Body of pancreas (tissue), 4 donors: ENCODE measurements around the gene SIM2. TPM values are rescaled to one million over a fixed set of nuclear protein-coding genes. Genes with fewer than 3 reads are reported as not detected.

Experiments
- ATAC-seq: fragments of 150-250 bp; one replicate; pipeline ENCODE4 v1.9.1; 2016
- DNase-seq, 4 donors: peaks; one replicate each; pipeline ENCODE4 v3.0.0-alpha.2; 2019
- H3K27ac ChIP-seq, 4 donors: fragments of 200-600 bp; sonication (generic); 1 replicate in 3 of 4; 2 replicates in 1 of 4; pipeline versions ENCODE4 v1.5.1 to v1.6.1; 2016 to 2019; ENCODE audit warnings: mild to moderate bottlenecking in 1 of 4, mixed read lengths in 1 of 4, moderate library complexity in 1 of 4
- H3K27me3 ChIP-seq, 2 donors: fragments of 200-600 bp; sonication (generic); one replicate each; pipeline ENCODE4 v1.6.0; 2016; ENCODE audit warnings: mild to moderate bottlenecking in 1 of 2
- H3K36me3 ChIP-seq, 2 donors: fragments of 200-600 bp; sonication (generic); replicated peaks in 1 of 2; 2 replicates each; pipeline ENCODE4 v1.5.1; 2016; ENCODE audit warnings: low read depth in 2 of 2; ENCODE audit not compliant: insufficient read depth in 1 of 2
- H3K4me1 ChIP-seq: fragments of 200-600 bp; sonication (generic); one replicate; pipeline ENCODE4 v1.6.0; 2016
- H3K4me3 ChIP-seq, 2 donors: fragments of 200-600 bp; sonication (generic); 1 replicate in 1 of 2; 2 replicates in 1 of 2; pipeline ENCODE4 v1.5.1; 2016 to 2019
- H3K9me3 ChIP-seq, 3 donors: fragments of 200-600 bp; sonication (generic); 1 replicate in 2 of 3; 2 replicates in 1 of 3; pipeline ENCODE4 v1.5.1; 2016
- CTCF ChIP-seq, 7 experiments: fragments of 450-650 bp in 4 of 7; fragments of 200-600 bp in 3 of 7; sonication (generic) in 3 of 7; IDR thresholded peaks; one replicate each; pipeline ENCODE4 v1.5.1; 2016 to 2019; ENCODE audit warnings: antibody characterized with exemption in 7 of 7
- POLR2A ChIP-seq, 3 donors: fragments of 450-650 bp; IDR thresholded peaks; one replicate each; pipeline ENCODE4 v1.6.1; 2016; ENCODE audit warnings: antibody characterized with exemption in 3 of 3, mild to moderate bottlenecking in 2 of 3
- WGBS, 2 donors: methylation state at CpG; one replicate each; pipeline ENCODE4 v1.1.5; 2017; 5-methylcytosine and 5-hydroxymethylcytosine counted together
- intact Hi-C: fragments of 100-400 bp; cut with DNase I; formaldehyde crosslinking; loops from one replicate; pipeline ENCODE4 v1.15.1; 2023
- total RNA-seq, 2 donors: library from RNA; depleted of rRNA; stranded (reverse); fragments of >200 nt; gene quantifications; one replicate each; pipeline ENCODE4 v1.1.0, GENCODE V29; 2016

The SIM2 gene
- total RNA-seq, 2 donors from 2014 or later, result 0.26 TPM; not detected in 1

DNA sequence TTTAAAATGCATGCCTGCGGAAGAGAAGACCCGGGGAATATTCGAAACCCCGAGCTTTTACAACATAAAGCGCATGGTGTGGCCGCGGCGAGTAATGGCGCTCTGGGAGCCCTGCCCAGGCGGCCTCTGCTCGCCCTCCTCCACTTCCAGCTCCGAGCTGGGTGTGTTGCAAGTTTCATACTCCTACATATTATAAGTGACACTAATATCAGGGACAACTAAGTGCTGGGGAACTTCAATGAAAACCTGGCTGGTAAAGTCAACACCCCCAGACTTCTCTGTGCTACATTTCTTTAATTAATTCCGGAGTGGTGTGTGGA is 11.8 kb downstream of the SIM2 start:
- H3K27ac ChIP-seq, result no peak overlapping the region
- WGBS, 2 donors, result 21 to 22% methylated on average over 13 of the region's 13 CpGs
- peak in 1 of 4 donors; percentile 9 for DNase-seq
- no peak overlapping the region for H3K4me3 ChIP-seq
- H3K36me3 ChIP-seq, result no peaks in the 10 kb centered on the region
- no peak for TF ChIP-seq POLR2A (IDR thresholded peaks at IDR 0.05)
- TF ChIP-seq CTCF (IDR thresholded peaks at IDR 0.05), result no peak
- H3K27me3 ChIP-seq, result peaks cover 0 to 50% of the 10 kb centered on the region in 2 donors
- intact Hi-C loops, result no loop called here
- H3K9me3 ChIP-seq, result no peaks in the 10 kb centered on the region
- peaks cover 27% of the 10 kb centered on the region for H3K4me1 ChIP-seq
- ATAC-seq, result no peak

GRCh38 chr21:36713746-36714145 is 14.8 kb downstream of the SIM2 start:
- peaks cover 0 to 19% of the 10 kb centered on the region in 2 donors for H3K27me3 ChIP-seq
- 58 to 63% methylated on average over 3 of the region's 3 CpGs for WGBS, 2 donors
- intact Hi-C loops, result no loop called here

DNA sequence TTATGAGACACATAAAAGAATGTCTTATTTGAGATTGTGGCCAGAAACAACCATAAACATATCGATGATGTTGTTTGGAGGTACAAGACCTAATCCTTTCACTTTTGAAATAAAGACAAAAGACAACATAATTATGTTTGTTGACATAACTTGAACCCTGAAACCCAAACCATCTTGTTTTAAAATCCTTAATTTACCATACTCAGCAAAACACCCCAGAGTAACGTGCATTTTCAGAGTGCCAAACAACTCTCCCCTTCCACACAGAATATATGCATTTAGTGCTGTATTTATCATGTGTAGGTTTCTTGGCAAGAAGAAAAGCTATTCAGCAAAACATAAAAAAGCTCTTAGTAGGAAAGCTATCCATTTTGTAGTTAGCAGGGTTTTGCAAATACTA is 17.5 kb downstream of the SIM2 start:
- WGBS, 2 donors, result 76 to 87% methylated on average over 2 of the region's 2 CpGs

More at GRCh38 chr21:36713746-36714145, 14.8 kb downstream of the SIM2 start:
- TF ChIP-seq CTCF (IDR thresholded peaks at IDR 0.05) (no peak), POLR2A (IDR thresholded peaks at IDR 0.05) (no peak)
- no peaks in the 10 kb centered on the region for H3K36me3 ChIP-seq
- no peak overlapping the region for H3K4me3 ChIP-seq
- H3K27ac ChIP-seq, result no peak overlapping the region
- DNase-seq, result no peak
- H3K9me3 ChIP-seq, result no peaks in the 10 kb centered on the region
- no peak for ATAC-seq
- peaks cover 15% of the 10 kb centered on the region for H3K4me1 ChIP-seq

GRCh38 chr21:36716836-36717235 is 17.9 kb downstream of the SIM2 start:
- DNase-seq (no peak), ATAC-seq (no peak)
- TF ChIP-seq POLR2A (IDR thresholded peaks at IDR 0.05), result no peak
- TF ChIP-seq CTCF (IDR thresholded peaks at IDR 0.05), result no peak
- Histone ChIP-seq H3K4me3 (no peak overlapping the region), H3K27me3 (no peaks in the 10 kb centered on the region), H3K27ac (no peak overlapping the region), H3K9me3 (no peaks in the 10 kb centered on the region), H3K4me1 (no peaks in the 10 kb centered on the region), H3K36me3 (no peaks in the 10 kb centered on the region)
- intact Hi-C loops, result no loop called here
- WGBS, 2 donors, result 68 to 69% methylated on average over 9 of the region's 9 CpGs

More for the DNA sequence above, 17.5 kb downstream of the SIM2 start:
- TF ChIP-seq POLR2A (IDR thresholded peaks at IDR 0.05) (no peak), CTCF (IDR thresholded peaks at IDR 0.05) (no peak)
- no peaks in the 10 kb centered on the region for H3K27me3 ChIP-seq
- no peak overlapping the region for H3K27ac ChIP-seq
- no peaks in the 10 kb centered on the region for H3K4me1 ChIP-seq
- H3K4me3 ChIP-seq, result no peak overlapping the region
- no peaks in the 10 kb centered on the region for H3K36me3 ChIP-seq
- no peak for ATAC-seq
- intact Hi-C loops, result no loop called here
- DNase-seq, result no peak
- H3K9me3 ChIP-seq, result no peaks in the 10 kb centered on the region

DNA sequence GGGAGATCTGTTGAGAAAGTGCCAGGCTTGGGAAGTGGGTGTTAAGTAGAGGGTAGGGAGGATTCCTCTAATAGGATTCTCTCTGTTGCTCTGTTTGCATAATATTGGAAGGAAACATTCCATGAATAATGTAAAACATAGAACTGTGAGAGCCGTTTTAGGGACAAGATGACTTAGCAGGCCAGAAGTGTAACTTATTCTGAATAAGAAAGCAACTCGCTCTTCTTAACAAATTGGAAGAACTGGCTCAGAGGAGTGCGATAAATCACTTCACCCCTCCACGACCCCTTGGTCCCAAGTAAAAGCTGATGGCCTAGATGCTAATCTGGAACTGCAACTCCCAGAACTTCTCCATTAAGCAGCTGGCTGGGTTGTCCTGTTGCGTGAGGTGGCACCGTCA is 19.1 kb downstream of the SIM2 start:
- intact Hi-C loops, result no loop called here
- H3K27me3 ChIP-seq, result no peaks in the 10 kb centered on the region
- H3K27ac ChIP-seq, result no peak overlapping the region

More for the DNA sequence above, 19.1 kb downstream of the SIM2 start:
- H3K4me1 ChIP-seq, result no peaks in the 10 kb centered on the region
- H3K4me3 ChIP-seq, result no peak overlapping the region
- no peak for DNase-seq
- H3K9me3 ChIP-seq, result no peaks in the 10 kb centered on the region
- WGBS, 2 donors, result 83 to 88% methylated on average over 6 of the region's 6 CpGs
- no peaks in the 10 kb centered on the region for H3K36me3 ChIP-seq
- TF ChIP-seq POLR2A (IDR thresholded peaks at IDR 0.05), result no peak
- no peak for TF ChIP-seq CTCF (IDR thresholded peaks at IDR 0.05)
- ATAC-seq, result no peak
